ENCODE data around the gene TMEM238. TPM values are rescaled to one million over a fixed set of nuclear protein-coding genes. Genes with fewer than 3 reads are reported as not detected.
A peak's percentile ranks its signal among the peaks of the same experiment; 100 is the strongest.

TMEM238 gene
- total and polyA plus RNA-seq, 10 donors = 0.17 to 8.8 (median 4.9) TPM; not detected in 1

DNA sequence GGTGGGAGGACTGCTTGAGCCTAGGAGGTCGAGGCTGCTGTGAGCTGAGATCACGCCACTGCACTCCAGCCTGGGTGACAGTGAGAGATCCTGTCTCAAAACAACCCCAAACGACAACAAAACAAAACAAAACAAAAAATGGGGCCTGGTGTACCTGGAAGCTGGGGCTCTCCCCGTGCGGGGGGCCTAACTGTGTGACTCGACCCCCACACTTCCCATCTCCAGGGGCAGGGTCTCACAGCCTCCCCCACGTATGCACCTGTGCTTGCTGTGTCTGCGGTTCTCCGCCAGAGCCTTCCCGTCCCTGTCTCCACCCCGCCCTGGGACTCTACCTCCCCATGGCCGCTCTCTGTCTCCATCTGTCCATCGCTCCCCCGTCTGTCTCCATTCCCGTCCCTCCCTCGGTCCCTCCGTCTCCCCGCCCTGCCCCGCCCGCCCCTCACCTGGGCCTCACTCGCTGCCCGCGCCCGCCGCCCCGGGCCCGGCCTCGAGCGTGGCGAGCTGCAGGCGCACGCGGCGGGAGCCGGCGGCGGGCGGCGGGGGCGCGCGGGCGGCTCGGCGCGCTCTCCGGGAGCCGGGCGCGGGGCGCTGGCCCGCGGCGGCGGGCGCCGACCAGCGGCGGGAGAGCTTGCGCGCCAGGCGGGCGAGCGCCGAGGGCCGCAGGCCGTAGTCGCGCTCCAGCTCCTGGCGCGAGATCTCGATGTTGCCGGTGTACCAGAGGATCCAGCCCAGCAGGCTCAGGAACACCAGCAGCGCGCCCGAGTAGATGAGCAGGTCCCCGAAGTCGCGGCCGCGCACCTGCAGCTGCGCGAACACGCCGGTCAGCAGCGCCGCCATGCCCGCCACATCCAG, 587 bp downstream of the TMEM238 start:
- peak; percentile 89 for DNase-seq
- TF ChIP-seq CTCF (IDR thresholded peaks at IDR 0.05 in 8 of 11, conservative IDR thresholded peaks at IDR 0.05 in 3 of 11) (peak in 4 of 11 experiments; percentile 21 to 48 (median 35)), POLR2A (IDR thresholded peaks at IDR 0.05) (no peak), POLR2AphosphoS5 (IDR thresholded peaks at IDR 0.05) (peak; percentile 35 to 69 (median 64))
- WGBS, 5 donors = 2 to 7% (median 4%) methylated on average over 41 to 88 of the region's 88 CpGs
- Histone ChIP-seq H3K4me1 (peaks cover 33 to 49% (median 42%) of the 10 kb centered on the region in 6 donors), H3K9me3 (no peaks in the 10 kb centered on the region), H3K4me3 (peak overlapping the region; percentile 33 to 95 (median 80)), H3K36me3 (peaks cover under 1 to 20% (median 17%) of the 10 kb centered on the region in 6 donors), H3K27ac (peak overlapping the region; percentile 88 to 96 (median 93)), H3K27me3 (replicated peaks in 1 of 7) (no peaks in the 10 kb centered on the region)
- intact Hi-C loops (cut with DNase I; ENCODE audit: low total_unique reads) = no loop called here

DNA sequence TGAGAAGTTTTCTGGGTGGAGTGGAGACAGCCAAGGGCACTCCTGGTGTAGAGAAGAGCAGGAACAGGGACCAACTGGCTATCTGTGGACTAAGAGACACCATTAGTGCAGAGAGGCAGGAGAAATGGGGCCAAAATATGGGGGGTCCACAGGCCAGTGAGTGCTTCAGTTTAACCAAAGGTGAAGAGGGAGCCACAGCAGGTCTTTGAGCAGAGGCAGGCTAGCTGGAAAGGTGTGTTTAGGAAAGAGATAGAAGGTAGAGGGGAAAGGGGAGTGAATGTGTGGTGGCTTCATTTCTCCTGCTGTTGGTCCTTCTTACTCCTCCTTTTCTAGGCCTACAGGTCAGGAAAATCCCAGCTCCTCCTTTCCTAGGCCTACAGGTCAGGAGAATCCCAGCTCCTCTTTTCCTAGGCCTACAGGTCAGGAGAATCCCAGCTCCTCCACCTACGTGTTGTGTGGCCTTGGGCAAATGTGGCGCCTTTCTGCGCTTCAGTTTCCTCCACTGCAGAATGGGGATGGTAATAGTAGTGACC, 1.5 kb downstream of the TMEM238 start:
- Histone ChIP-seq H3K27me3 (replicated peaks in 1 of 7) (peaks cover 0 to 5% (median 3%) of the 10 kb centered on the region in 7 donors), H3K9me3 (no peaks in the 10 kb centered on the region), H3K36me3 (peaks cover 0 to 11% (median 8%) of the 10 kb centered on the region in 6 donors), H3K4me3 (no peak overlapping the region), H3K27ac (peak overlapping the region in 1 of 8 donors; percentile 92), H3K4me1 (peaks cover 24 to 40% (median 33%) of the 10 kb centered on the region in 6 donors)
- 83 to 96% (median 92%) methylated on average over 3 of the region's 3 CpGs for WGBS, 5 donors
- intact Hi-C loops (cut with DNase I; ENCODE audit: low total_unique reads) = no loop called here
- TF ChIP-seq CTCF (IDR thresholded peaks at IDR 0.05 in 8 of 11, conservative IDR thresholded peaks at IDR 0.05 in 3 of 11) (no peak), POLR2AphosphoS5 (IDR thresholded peaks at IDR 0.05) (no peak), POLR2A (IDR thresholded peaks at IDR 0.05) (no peak)
- no peak for DNase-seq

DNA sequence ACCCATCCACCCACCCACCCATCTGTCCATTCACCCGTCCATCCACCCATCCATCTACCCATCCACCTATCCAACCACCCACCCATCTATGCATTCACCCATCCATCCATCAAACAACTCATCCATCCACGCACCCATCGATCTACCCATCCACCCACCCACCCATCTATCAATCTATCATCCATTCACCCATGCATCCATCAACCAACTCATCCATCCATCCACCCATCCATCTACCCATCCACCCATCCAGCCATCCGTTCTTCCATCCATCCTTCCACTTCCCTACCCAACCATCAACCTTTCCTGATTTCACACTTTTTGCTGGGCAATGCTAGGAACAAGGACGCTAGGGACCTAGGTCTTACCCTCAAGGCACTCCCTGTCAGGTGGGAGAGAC, 2.1 kb downstream of the TMEM238 start:
- Histone ChIP-seq H3K27me3 (replicated peaks in 1 of 7) (peaks cover 0 to 11% (median 6%) of the 10 kb centered on the region in 7 donors), H3K27ac (no peak overlapping the region), H3K4me3 (no peak overlapping the region), H3K9me3 (no peaks in the 10 kb centered on the region), H3K4me1 (peaks cover 18 to 34% (median 27%) of the 10 kb centered on the region in 6 donors), H3K36me3 (peaks cover 0 to 5% (median 2%) of the 10 kb centered on the region in 6 donors)
- TF ChIP-seq POLR2A (IDR thresholded peaks at IDR 0.05) (no peak), POLR2AphosphoS5 (IDR thresholded peaks at IDR 0.05) (no peak), CTCF (IDR thresholded peaks at IDR 0.05 in 8 of 11, conservative IDR thresholded peaks at IDR 0.05 in 3 of 11) (no peak)
- intact Hi-C loops (cut with DNase I; ENCODE audit: low total_unique reads) = no loop called here
- DNase-seq = no peak
- WGBS, 5 donors = 96 to 99% (median 98%) methylated on average over 5 of the region's 5 CpGs

- Histone ChIP-seq H3K4me3 (no peak overlapping the region), H3K27ac (no peak overlapping the region), H3K27me3 (replicated peaks in 1 of 7) (peaks cover 0 to 39% (median 22%) of the 10 kb centered on the region in 7 donors), H3K9me3 (no peaks in the 10 kb centered on the region), H3K36me3 (no peaks in the 10 kb centered on the region), H3K4me1 (peaks cover 6 to 19% (median 10%) of the 10 kb centered on the region in 6 donors)
- TF ChIP-seq POLR2A (IDR thresholded peaks at IDR 0.05) = no peak
- TF ChIP-seq CTCF (IDR thresholded peaks at IDR 0.05 in 8 of 11, conservative IDR thresholded peaks at IDR 0.05 in 3 of 11) = no peak
- TF ChIP-seq POLR2AphosphoS5 (IDR thresholded peaks at IDR 0.05) = no peak
- intact Hi-C loops (cut with DNase I; ENCODE audit: low total_unique reads) = no loop called here
- WGBS, 5 donors = 59 to 79% (median 73%) methylated on average over 6 to 11 of the region's 11 CpGs
- no peak for DNase-seq
These were observed 4.9 kb downstream of the TMEM238 start for GRCh38 chr19:55379174-55379573.

Data from spleen (tissue), 11 donors.